Measurements from ENCODE around the gene SLC25A38. TPM values are rescaled to one million over a fixed set of nuclear protein-coding genes. Genes with fewer than 3 reads are reported as not detected.

Gene SLC25A38
- total and polyA plus RNA-seq, 9 of the 15 experiments (the other 6 are each of a cell fraction or from before 2014, with no cell fraction given) = 13.5 to 51.1 (median 30.6) TPM

- TF ChIP-seq UBTF (IDR thresholded peaks at IDR 0.05; ENCODE audit: borderline replicate concordance in 1 of 2, low read depth in 2 of 2, low read length in 2 of 2) = peak; percentile 52 to 83; a peak in 2 of 4 replicates
- TF ChIP-seq ZNF133 (CRISPR knock-in tag; IDR thresholded peaks at IDR 0.05) = no peak
- no peak for TF ChIP-seq GATAD2B (IDR thresholded peaks at IDR 0.05; ENCODE audit: borderline replicate concordance)
- peak; percentile 23; the same call in 1 of the 2 replicates for TF ChIP-seq EHMT2 (IDR thresholded peaks at IDR 0.05)
- TF ChIP-seq, protein P1, sequence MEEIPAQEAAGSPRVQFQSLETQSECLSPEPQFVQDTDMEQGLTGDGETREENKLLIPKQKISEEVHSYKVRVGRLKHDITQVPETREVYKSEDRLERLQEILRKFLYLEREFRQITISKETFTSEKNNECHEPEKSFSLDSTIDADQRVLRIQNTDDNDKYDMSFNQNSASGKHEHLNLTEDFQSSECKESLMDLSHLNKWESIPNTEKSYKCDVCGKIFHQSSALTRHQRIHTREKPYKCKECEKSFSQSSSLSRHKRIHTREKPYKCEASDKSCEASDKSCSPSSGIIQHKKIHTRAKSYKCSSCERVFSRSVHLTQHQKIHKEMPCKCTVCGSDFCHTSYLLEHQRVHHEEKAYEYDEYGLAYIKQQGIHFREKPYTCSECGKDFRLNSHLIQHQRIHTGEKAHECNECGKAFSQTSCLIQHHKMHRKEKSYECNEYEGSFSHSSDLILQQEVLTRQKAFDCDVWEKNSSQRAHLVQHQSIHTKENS (CRISPR knock-in tag; IDR thresholded peaks at IDR 0.05) = no peak
- TF ChIP-seq ZSCAN32 (CRISPR knock-in tag; IDR thresholded peaks at IDR 0.05) = no peak
- no peak for TF ChIP-seq TGIF2 (CRISPR knock-in tag; IDR thresholded peaks at IDR 0.05)
- TF ChIP-seq BRF2 (IDR thresholded peaks at IDR 0.05; ENCODE audit: borderline replicate concordance, insufficient read depth, insufficient read length) = no peak
- TF ChIP-seq RBM39 (optimal IDR thresholded peaks at IDR 0.05; ENCODE audit: low read depth, low read length) = no peak
- no peak for TF ChIP-seq RB1 (IDR thresholded peaks at IDR 0.05; ENCODE audit: low read depth)
- TF ChIP-seq TFAM (CRISPR knock-in tag; conservative IDR thresholded peaks at IDR 0.05) = no peak
- TF ChIP-seq HDAC3 (IDR thresholded peaks at IDR 0.05; ENCODE audit: borderline replicate concordance, partially characterized antibody) = no peak
- TF ChIP-seq FIP1L1 (IDR thresholded peaks at IDR 0.05; ENCODE audit: low read depth, low read length, poor library complexity, severe bottlenecking) = no peak
- no peak for TF ChIP-seq PHB (CRISPR knock-in tag; IDR thresholded peaks at IDR 0.05)
- TF ChIP-seq CXXC5 (CRISPR knock-in tag; IDR thresholded peaks at IDR 0.05) = peak; percentile 10; the same call in 1 of the 2 replicates
- no peak for TF ChIP-seq E2F8 (IDR thresholded peaks at IDR 0.05; ENCODE audit: low read depth, partially characterized antibody)
- TF ChIP-seq BACH1 (tag; IDR thresholded peaks at IDR 0.05) = no peak
- TF ChIP-seq CEBPG (CRISPR knock-in tag; IDR thresholded peaks at IDR 0.05) = no peak
- TF ChIP-seq CEBPG (tag; conservative IDR thresholded peaks at IDR 0.05 in 1 of 2, IDR thresholded peaks at IDR 0.05 in 1 of 2) = no peak
- TF ChIP-seq ATF1 (CRISPR knock-in tag; IDR thresholded peaks at IDR 0.05) = no peak
- no peak for TF ChIP-seq ATF1 (tag; IDR thresholded peaks at IDR 0.05)
- no peak for TF ChIP-seq RBFOX2 (IDR thresholded peaks at IDR 0.05; ENCODE audit: low read depth, low read length)
- TF ChIP-seq CBFA2T3 (IDR thresholded peaks at IDR 0.05) = peak; percentile 93
Observed at GRCh38 chr3:39388741-39389248, 5.6 kb downstream of the SLC25A38 start (continued).

Data from K562 (cell line).